Epithelial cell of esophagus (primary cell): ENCODE data around the gene DSCAML1.

Source experiments
- DNase-seq: peaks from one replicate; pipeline ENCODE4 v3.0.0; 2010; ENCODE audit warnings: low read depth
- H3K4me3 ChIP-seq: 2 replicates; pipeline ENCODE4 v1.5.1; 2011; ENCODE audit warnings: mild to moderate bottlenecking, low read length, control low read depth
- TF ChIP-seq, protein P1 (sequence below): IDR thresholded peaks from 2 replicates; pipeline ENCODE4 v1.5.1; 2011; ENCODE audit warnings: low read depth, mild to moderate bottlenecking, low read length, control low read depth, inconsistent platforms; ENCODE audit not compliant: insufficient read depth; ENCODE audit errors: missing control alignments

The DSCAML1 gene

DNA sequence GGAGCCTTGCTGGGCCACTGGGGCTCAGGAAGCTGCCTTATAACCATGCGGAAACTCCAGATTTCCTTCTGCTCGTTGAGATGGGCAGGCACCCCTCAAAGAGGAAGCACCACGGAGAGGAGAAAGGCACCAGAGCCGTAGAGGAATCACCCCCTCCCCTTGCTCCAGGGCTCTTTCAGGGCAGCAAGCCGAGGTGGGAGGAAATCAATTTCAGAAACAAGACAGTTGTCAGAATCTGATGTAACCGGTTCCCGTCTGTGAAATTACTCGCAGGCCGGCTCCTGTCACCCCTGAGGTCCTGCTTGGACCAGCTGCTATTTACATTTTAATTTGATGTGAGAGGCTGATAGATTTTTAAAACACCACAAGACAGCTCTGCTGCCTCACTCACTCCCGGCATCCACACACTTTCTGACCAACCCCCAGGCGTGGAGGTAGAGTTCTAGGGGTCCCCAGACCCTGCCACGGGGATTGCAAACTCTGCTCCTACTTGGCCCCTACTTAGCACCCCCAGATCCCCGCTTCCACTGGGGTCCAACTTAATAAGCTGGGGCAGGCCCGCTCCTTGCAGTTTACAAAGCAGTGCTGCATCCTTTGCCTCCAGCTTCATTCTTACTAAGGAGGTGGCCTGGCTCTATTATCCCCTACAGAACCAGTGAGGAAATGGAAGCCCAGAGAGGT lies 306.9 kb downstream of the DSCAML1 start:
- TF ChIP-seq, protein P1, sequence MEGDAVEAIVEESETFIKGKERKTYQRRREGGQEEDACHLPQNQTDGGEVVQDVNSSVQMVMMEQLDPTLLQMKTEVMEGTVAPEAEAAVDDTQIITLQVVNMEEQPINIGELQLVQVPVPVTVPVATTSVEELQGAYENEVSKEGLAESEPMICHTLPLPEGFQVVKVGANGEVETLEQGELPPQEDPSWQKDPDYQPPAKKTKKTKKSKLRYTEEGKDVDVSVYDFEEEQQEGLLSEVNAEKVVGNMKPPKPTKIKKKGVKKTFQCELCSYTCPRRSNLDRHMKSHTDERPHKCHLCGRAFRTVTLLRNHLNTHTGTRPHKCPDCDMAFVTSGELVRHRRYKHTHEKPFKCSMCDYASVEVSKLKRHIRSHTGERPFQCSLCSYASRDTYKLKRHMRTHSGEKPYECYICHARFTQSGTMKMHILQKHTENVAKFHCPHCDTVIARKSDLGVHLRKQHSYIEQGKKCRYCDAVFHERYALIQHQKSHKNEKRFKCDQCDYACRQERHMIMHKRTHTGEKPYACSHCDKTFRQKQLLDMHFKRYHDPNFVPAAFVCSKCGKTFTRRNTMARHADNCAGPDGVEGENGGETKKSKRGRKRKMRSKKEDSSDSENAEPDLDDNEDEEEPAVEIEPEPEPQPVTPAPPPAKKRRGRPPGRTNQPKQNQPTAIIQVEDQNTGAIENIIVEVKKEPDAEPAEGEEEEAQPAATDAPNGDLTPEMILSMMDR: no peak
- H3K4me3 ChIP-seq: no peak overlapping the region
- DNase-seq: no peak

DNA sequence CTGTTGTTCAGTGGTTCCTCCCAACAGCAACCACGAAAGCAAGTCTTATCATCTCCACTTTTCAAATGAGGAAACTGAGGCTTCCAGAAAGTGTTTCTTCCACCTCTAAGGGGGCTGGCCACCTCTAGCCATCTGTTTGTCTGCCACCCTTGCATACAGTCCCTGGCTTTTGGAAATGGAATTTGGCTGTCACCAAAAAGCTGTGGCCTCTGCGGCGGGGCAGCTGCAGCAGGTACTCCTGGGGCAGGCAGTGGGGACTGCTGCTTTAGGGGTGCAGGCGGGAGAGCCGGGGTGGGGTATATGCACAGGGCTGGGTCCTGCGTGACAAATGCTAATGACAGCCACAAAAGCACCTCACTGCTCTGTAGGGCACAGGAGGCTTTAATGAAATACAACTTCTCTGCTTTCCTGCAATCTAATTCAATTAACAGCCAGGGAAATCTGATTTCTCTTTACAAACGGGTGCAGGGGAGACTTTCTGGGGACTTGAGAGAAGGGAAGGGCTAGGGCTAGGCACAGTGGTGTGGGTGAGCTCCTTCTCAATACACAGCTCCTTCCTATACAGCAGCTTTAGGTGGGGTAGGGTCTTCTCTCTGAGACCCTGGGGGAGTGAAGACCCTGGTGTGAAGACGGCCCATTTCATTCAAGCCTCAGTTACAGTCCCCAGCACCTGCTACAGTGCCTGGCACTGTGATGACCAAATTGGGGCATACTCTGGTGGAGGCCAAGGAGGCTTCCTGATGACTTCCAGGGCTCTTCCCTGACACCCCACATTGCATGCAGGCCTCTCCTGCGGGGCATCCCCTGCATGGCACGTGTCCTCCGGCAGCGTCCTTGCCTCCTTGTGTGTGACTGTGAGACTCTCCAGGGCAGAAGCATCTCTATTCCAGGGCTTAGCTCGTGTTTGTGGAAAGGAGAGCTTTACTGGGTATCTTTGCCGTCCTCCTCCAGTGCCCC lies 307.7 kb downstream of the DSCAML1 start:
- no peak overlapping the region for H3K4me3 ChIP-seq
- TF ChIP-seq, protein P1: no peak
- no peak for DNase-seq

DNA sequence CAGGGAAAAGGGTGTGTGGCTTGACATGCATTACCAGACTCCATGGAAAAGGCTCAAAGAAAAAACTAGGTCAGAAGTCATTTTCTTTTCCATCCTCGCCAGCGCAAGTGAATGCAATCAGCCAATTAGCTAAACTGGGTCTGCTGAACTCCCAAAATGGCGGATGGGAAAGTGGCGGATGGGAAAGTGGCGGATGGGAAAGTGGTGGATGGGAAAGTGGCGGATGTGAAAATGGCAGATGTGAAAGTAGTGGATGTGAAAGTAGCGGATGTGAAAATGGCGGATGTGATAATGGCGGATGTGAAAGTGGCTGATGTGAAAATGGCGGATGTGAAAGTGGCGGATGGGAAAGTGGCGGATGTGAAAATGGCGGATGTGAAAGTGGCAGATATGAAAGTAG lies 311.0 kb downstream of the DSCAML1 start:
- DNase-seq: no peak
- TF ChIP-seq, protein P1: no peak
- no peak overlapping the region for H3K4me3 ChIP-seq

DNA sequence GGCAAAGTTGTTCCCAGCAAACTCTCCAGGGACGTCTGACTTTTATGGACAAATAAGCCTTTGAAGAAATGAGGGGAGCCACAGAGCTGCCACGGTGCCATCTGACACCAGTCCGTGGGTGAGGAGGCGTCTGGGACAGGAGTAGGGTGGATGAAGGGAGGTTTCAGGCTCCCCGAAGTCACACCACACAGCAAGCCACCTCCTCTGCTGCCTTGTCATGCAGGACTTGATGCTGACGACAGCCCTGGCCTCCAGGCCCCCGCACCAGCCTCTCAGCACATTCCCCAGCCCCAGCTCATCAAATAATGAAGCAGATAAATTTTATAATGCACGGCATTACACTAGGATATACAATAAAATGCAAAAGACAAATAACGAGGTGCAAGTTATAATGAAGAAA lies 312.9 kb downstream of the DSCAML1 start:
- H3K4me3 ChIP-seq: no peak overlapping the region
- TF ChIP-seq, protein P1: no peak

DNA sequence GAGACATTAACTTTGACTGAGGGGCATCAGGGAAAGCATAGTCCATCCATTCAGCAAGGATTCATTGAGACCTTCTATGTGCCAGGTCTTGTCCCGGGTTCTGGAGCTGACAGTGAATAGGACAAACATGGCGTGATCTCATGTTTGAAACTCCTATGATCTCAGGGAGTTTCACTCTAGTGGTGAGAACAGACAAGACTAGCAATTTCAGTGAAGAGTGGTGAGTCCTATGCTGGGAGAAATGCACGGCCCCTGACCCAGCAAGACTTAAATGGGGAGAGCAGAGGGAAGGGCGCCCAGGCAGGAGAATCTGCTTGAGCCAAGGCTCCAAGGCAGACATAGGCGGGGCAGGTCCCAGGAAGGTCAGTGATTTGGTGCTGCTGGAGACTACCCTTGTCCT lies 313.6 kb downstream of the DSCAML1 start:
- TF ChIP-seq, protein P1: no peak
- DNase-seq: no peak
- H3K4me3 ChIP-seq: no peak overlapping the region

More for the DNA sequence above, 312.9 kb downstream of the DSCAML1 start:
- DNase-seq: no peak

DNA sequence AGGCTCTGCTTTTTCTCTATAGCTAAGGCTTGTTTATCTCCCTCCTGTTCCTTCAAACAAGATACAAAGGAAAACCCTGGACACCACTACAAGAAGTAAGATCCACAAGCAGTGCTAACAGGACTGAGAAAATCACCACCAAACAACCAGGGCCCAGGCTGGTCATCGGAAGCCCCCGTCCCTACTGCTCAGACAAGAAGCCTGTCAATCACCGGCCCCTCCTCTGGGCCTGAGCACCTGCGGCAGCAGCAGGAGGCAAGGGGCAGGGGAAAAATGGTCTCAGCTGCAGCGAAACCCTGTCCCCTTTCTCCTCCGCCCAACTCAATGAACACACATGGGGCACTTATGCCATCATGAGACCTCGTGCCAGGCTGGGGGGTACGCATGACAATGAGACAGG lies 314.1 kb downstream of the DSCAML1 start:
- no peak for DNase-seq
- TF ChIP-seq, protein P1: no peak
- H3K4me3 ChIP-seq: no peak overlapping the region

DNA sequence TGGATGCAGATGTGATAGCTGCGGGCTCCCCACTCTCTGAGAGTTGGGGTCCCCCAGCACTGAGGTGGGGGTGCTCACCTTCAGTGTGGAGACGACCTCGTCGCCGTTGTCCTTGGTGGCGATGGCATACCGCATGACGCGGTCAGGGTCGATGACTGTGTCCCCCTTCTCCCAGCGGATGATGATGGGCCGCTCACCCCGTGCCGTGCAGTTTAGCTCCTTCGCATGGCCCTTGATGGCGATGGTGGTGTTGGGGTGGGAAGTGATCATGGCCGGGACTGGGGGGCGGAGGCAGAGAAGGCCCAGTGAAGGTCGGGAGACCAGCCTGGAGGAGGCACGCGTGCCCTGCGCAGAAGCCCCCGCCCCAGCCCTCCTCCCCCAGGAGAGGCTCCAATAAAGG lies 315.1 kb downstream of the DSCAML1 start:
- no peak overlapping the region for H3K4me3 ChIP-seq
- no peak for DNase-seq
- TF ChIP-seq, protein P1: no peak
